HG03521 (cell line): Measurements from ENCODE around the gene NRG4.
"Not testable (repeated sequence)": the region's sequence is repeated elsewhere in the genome, so short reads cannot be mapped to it uniquely, and the experiment has no call there.

ENCODE experiments used
- ATAC-seq: cut with Tn5 transposase; IDR thresholded peaks from one replicate; pipeline ENCODE4 v1.9.1; 2021; ENCODE audit warnings: mild to moderate bottlenecking, moderate library complexity; ENCODE audit not compliant: unreplicated experiment

Gene NRG4, protein sequence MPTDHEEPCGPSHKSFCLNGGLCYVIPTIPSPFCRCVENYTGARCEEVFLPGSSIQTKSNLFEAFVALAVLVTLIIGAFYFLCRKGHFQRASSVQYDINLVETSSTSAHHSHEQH

DNA sequence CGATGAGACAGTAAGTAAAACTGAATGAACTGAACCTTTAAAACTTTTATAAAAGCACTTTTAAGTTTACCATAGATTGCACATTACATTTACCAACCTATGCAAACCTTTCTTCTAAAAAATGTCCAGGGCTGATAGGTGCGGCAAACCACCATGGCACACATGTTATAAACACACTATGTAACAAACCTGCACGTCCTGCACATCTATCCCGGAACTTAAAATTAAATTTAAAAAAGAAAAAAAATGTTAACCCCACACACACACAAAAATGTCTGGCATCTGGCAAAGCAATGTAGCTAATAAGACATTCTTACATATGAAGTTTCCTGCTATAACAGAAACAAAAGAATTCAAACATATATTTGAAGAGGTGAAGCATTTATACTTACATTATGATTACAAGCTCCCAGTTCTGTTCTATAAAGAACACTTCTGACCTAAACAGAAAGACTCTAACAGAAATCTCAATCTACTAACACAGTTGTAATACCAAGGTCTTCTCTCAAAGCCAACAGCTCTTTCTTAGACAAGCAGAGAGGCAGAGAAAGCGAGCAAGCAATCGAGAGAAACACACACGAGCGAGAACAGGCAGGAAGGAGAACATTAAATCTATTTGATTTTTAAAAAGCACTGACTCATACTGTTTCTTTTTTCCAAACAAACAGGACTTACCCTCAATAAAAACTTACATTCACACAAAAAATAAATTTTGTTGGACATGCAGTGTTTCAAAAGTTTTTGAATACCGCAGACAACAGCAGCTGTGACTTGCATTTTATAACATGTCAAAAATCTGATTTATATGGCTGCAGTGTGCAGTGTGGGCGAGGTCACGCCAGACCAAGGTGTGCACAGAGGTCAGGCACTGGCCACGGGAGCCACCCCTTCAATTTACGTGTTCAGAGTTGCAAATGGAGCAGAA, at the start of gene NRG4:
Gene NRG4 (minus strand): TSS at position 798 of the 925 bp plus-strand sequence. CDS start 1,194 bp downstream, outside the sequence.
- no peak for ATAC-seq

DNA sequence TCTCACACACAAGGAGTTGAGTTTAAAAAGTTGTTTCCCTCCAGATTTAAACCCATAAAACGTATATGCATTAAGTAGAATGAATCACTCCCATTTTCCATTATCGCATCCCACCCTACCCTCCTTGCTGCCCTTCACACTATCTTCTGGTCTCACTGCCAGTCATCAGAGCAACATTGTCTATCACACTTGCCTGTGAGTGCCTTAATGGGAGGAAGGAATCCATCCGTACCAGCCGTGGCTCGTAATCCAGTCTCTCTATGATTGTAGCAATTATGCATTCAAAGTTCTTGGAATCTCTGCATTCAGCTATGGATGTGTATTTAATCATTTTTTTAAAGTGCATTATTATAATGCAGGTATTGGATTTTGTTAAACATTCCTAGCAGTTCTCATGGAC, 49.5 kb upstream of the NRG4 start:
- ATAC-seq, result no peak

DNA sequence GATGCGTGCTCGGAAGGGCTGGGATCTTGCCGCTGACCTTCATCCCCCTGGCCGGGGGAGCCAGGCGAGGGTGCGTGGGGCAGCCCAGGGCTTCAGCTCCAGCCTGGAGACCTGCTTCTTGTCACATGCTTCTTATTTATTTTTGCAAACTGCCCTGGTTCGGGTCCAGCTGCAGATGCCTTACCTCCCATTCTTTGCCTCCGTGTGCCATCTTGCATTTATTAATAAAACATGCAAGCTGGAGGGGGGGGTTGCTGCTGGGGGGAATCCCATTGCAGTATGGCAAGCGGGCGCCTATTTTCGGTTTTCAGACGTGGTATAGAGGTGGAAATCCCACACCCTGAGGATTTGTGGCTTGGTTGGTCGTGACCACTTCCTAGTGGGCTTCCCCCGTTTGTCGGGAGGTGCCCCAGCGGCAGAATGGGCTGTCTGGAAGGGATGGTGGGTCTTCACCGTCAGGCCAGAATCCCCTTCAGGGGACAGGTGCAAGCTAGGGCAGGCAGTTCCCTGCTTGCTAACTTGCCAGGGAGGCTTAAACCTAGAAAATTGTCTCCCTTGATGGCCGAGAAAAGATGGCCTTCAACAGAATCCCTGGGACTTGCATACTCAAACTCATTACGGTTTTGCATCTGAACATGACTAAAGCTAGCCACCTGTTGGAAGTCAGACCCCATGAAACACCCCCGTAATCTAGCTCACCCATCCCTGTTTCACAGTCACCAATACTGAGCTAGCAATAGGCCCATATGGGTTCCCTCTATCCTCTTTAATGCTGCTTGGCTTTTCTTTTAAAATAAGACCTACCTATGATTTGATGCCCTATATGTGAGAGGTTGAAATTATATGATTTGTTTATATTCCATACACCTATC, 48.1 kb upstream of the NRG4 start:
- no peak for ATAC-seq

DNA sequence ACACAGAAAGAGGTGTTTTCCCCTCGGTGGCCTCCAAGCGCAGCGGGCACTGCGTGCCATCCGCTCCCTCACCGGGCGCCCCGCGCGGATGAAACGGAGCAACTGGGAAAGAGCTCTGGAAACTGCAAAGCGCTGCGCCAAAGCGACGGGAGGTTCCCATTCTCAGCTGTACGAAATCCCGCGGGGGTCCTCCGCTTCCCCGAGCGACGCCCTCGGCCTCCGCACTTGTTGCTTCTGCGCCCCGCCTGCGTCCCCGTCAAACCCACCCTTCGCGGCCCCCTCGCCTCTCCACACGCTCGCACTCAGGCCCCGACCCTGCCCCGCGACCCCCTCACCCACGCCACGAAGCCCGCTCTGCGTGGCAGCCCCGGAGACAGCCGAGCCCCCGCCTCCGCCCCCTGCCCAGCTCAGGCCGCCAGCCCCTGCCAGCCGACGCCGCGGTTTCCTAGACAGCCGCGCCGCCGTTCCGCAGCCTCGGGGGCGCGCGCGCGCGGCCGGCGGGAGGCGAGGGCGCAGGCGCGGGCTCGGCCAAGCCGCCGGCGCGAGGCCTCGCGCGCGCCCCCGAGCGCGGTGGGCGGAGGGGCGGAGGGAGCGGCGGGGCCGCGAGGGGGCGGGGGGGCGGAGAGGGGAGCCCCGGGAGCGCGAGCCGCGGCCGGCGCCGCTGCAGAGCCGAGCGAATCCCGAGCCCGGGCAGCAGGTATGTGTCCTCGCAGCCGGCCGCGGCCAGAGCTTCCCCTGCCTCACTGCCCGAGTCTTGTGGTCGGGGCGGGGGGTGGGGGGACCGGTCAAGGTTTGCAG, 47.3 kb upstream of the NRG4 start, which contains the start of gene TMEM266:
Gene TMEM266 (plus strand): TSS at position 666 of the 798 bp plus-strand sequence. CDS start 74,279 bp downstream, outside the sequence.
- no peak for ATAC-seq

DNA sequence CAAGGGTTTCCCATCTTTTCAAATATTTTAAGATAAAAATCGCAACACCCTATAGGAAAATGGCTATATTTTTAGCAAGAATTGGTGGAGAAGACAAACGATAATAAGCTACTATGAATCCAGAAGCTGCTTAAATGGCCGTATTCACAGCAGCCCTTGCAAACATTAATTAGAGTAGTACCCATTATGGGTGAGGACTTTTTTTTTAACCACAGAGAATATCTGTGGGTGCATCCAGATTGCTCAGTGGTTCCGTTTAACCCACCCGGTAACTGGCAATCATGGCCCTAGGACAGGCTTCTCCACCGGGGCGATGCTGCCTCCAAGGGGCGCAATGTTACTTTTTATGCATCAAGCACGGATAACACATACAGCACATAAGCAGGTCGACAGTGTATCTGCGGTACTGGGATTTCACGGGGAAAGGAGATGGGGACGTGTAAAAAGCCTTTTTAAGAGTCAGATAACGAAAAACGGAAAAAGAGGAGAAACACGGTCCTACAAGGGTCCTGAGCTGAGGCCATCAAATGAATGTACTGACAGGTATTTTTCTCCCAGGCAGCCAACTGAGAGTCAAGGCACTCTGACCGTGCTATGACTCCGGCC, 46.6 kb upstream of the NRG4 start:
- no peak for ATAC-seq

DNA sequence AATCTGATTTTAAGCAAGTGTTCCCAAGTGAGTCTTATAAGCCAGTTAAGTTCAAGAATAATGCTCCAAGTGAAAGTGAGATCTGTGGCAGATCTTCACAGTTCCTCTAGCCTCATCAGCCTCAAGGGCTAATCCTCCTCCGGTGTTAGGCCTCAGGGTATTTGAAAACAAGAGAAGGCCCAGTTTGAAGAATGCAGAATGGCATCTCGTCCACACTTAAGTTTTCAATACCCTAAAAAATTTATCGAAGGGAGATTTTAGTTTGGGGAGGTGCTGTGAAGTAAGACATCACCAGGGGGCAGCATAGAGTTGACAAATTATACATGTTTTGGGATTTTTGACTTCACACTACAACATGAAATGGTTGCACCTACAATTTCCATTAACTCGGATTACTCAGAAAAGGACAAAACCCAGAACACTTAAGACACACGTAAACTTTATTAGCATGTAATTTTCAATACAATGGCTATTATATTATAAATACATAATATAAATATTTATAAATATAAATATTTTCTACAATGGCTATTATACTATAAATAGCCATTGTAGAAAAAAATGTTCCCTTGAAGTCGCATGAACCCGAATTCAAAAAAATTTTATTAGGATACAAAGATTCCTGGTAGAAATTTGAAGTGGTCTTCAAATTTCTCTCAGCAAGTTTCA, 45.2 kb upstream of the NRG4 start:
- ATAC-seq, result peak; percentile 23

DNA sequence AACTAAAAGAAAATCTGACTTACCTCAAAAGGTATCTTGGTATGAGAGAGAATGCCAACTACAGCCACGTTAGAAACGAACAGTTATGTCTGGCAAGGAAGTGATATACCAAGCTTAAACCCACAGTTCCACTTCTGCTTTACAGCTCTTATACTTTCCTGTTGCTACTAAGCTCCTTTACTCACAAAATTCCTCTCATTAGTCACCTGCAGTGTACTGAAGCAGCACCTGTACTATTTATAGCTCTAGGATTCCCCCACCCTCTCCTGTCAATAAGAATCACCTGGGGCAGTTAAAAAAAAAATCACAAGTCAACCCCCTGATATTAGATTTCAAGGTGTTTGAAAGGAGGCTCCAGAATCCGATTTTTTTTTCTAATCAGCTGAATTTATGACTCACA, 44.7 kb upstream of the NRG4 start:
- ATAC-seq, result peak; percentile 59

DNA sequence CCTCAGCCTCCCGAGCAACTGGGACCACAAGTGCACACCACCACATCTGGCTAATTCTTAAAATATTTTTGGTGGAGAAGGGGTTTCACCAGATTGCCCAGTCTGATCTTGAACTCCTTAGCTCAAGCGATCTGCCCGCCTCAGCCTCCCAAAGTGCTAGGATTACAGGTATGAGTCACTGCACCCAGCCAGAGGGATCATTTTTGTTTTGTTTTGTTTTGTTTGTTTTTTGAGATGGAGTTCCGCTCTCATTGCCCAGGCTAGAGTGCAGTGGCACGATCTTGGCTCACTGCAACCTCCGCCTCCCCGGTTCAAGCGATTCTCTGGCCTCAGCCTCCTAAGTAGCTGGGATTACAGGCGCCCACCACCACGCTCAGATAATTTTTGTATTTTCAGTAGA, 42.0 kb upstream of the NRG4 start:
- not testable (repeated sequence) for ATAC-seq

DNA sequence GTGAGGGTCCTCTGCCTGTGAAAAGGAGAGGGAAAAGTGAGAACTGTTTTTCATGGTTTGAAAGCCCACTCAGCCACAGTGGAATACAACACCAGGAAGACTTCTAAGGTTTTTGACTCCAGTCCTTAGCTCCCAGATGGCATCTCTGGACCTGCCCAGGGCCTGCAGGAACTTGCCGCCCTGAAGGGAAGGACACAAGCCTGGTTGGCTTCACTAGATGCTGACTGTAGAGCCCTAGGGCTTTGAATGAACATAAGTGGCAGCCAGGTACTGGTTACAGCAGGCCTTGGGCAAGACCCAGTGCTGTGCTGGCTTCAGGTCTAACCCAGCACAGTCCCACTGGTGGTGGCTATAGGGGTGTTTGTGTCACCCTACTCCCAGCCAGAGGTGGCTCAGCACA, 26.3 kb upstream of the NRG4 start:
- ATAC-seq, result no peak

DNA sequence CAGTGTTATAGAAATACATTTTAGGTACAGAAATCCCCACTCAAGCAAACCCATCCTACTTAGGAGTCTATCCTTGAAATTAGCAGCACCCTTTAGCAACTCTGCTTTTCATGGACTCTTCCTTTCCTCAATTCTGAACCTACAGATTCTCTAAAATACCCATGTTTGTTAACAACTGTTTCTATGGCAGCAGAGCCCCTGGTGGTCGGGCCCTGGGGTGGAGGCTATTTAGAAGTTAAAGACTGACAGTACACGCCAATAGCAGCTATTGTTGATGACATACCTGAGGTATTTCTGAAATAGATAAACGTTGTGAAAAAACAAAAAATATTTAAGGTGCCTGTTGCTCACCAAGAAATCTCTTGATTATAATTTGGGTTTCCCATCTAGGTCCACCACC, 23.4 kb upstream of the NRG4 start:
- no peak for ATAC-seq

DNA sequence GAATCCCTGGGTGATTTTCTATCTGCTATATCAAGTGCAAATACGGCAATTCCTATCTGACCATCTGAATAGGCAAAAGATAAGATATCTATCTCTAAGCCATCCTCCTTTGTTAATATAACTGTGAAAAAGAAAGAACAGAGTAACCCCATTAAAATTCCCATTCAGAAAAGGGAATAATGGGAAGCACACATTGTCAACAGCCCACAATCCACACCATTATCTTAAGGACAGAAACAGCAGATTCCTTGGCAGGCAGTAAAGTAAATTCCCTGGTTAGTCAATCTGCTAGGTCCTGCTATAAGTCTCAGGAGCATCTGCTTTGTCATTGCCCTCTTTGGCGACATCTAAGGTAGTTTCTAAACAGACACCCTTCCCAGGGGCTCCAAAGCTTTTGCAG, 21.9 kb upstream of the NRG4 start:
- ATAC-seq, result no peak

DNA sequence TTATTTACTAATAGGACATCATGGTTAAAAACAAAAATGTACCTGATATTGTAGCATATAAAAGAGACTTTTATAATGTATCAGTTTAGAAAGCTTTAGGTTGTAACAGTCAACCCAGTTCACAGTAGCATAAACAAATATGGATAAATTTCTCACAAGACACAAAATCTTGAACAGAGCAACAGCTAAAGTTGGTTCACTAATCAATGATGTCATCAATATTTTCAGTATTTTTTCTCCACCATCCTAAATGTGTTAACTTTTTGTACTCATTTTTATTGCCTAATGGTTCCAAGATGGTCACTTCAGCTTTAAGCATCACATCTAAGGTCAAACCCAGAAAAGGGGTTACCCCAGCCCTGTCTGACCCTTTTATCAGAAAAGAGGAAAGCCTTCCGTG, 21.2 kb upstream of the NRG4 start:
- no peak for ATAC-seq

DNA sequence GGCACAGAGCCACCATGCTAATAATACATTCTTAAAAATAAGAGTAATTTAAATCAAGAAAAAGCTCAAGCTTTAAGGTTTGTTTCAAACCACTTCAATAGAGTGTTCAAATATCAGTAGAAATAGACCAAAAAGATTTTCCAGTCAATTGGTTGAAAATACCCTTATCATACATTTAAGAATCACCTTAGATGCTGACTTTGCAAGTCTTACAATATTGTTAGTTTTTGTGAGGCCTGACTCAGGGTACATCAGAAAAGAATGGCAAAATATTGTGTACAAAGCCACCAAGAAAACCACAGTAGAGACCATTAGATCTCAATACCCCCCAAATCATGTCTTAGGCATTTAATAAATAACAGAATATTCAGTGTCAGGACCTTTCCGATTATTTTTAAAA, 19.8 kb upstream of the NRG4 start:
- ATAC-seq, result no peak

DNA sequence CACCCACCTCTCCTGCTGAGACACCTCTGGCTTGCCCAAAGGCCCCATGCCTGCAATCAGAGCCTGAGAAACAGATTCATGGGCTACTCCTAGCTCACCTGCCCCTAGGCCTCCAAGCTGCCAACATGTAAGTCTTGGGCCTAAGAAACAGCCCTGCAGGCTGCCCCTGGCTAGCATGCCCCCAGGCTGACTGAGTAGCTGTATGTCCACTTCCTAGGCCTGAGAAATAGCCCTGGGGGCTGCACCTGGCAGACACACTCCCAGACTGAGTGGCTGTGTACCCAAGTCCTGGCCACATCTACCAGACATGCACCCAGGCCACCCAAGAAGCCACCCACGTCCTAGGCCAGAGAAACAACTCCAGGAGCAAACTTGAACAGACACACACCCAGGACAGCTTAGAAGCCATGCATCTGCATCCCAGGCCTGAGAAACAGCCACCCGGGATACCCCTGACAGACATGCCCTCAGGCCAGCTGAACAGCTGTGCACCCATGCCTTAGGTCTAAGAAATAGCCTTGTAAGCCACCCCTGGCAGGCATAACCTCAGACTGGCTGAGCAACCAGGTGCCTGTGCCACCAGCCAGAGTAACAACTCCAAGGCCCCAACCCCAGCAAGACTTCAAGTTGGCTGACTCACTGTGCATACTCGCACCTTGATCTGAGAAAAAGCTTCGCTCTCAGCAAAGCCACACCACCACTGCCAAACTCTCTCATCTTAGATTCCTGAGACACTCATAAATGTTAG, 12.0 kb upstream of the NRG4 start:
- ATAC-seq, result no peak

DNA sequence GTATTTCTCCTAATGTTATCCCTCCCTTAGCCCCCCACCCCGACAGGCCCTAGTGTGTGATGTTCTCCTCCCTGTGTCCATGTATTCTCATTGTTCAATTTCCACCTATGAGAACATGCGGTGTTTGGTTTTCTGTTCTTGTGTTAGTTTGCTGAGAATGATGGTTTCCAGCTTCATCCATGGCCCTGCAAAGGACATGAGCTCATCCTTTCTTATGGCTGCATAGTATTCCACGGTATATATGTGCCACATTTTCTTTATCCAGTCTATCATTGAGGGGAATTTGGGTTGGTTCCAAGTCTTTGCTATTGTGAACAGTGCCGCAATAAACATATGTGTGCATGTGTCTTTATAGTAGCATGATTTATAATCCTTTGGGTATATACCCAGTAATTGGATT, 1.2 kb upstream of the NRG4 start:
- not testable (repeated sequence) for ATAC-seq

DNA sequence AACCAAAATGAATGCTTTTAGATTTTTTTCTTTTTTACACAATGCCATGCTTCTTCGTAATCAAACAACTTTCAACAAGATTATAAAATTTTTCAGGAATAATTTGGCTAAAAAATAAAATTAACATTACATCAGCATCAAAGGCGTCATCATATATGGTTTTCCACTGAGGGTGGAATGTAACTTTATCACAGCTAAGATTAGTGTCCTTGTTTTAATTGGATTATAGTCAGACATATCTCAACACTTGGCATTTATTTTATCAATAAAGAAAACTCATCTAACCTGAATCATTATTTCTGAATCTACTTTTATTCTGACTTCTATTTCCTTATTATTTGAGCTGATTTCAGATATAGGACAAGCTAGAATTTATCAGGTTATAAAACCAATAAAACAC, 1.6 kb downstream of the NRG4 start:
- no peak for ATAC-seq

DNA sequence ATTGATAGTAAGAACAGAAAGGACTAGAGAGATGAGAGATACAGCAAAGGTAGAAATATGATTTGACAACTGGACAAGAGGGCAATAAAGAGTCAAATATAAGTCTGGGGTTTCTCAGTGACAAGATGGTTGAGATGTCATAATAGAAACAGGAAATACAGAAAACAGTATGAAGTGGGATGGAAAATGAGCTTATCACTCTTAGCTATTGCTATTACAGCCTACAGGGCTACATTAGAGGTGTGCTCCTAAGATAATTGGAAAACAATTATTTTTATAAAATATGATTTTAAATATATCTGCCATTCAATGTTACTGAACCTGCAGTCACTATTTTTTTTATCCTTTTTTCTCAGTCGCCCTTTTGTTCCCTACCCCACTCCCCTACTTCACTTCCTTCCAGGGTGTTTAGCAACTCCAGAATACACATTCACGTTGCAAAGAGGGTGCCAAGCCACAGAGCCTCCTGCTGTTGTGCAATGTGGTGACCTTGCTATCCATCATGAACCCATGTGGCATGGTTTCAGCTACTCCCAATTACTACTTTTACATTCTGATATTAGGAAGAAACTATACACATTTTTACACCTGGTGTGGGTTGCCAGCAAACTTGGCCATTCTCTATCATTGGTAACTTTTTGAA, 6.0 kb downstream of the NRG4 start:
- ATAC-seq, result no peak

DNA sequence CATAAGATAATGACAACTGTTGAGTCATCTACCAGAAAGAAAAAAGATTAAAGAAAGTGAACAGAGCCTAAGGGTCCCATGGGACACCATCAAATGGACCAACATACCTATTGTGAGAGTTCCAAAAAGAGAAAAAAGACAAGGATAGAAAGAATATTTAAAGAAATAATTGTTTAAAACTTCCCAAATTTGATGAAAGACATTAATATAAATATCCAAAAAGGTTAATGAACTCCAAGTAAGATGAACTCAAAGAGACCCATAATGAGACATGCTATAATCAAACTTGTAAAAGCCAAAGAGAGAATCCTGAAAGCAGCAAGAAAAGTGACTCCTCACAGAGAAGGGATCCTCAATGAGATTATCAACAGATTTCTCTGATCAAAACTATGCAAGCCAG, 8.9 kb downstream of the NRG4 start:
- no peak for ATAC-seq
